Measurements from ENCODE around the gene E2F3. TPM values are rescaled to one million over a fixed set of nuclear protein-coding genes. Genes with fewer than 3 reads are reported as not detected.

E2F3 gene
- total RNA-seq, 1 experiment from 2014 or later: 30.2 TPM

- TF ChIP-seq CTCF (IDR thresholded peaks at IDR 0.05) (no peak), AR (CRISPR knock-in tag; IDR thresholded peaks at IDR 0.05) (no peak), ZNF317 (CRISPR knock-in tag; IDR thresholded peaks at IDR 0.05; ENCODE audit: borderline replicate concordance, low read depth) (no peak), ZBTB43 (CRISPR knock-in tag; IDR thresholded peaks at IDR 0.05) (no peak), SMAD3 (CRISPR knock-in tag; IDR thresholded peaks at IDR 0.05; ENCODE audit: borderline replicate concordance) (no peak)
- TF ChIP-seq, protein P1, sequence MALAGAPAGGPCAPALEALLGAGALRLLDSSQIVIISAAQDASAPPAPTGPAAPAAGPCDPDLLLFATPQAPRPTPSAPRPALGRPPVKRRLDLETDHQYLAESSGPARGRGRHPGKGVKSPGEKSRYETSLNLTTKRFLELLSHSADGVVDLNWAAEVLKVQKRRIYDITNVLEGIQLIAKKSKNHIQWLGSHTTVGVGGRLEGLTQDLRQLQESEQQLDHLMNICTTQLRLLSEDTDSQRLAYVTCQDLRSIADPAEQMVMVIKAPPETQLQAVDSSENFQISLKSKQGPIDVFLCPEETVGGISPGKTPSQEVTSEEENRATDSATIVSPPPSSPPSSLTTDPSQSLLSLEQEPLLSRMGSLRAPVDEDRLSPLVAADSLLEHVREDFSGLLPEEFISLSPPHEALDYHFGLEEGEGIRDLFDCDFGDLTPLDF (CRISPR knock-in tag; IDR thresholded peaks at IDR 0.05): no peak
- TF ChIP-seq, protein P2, sequence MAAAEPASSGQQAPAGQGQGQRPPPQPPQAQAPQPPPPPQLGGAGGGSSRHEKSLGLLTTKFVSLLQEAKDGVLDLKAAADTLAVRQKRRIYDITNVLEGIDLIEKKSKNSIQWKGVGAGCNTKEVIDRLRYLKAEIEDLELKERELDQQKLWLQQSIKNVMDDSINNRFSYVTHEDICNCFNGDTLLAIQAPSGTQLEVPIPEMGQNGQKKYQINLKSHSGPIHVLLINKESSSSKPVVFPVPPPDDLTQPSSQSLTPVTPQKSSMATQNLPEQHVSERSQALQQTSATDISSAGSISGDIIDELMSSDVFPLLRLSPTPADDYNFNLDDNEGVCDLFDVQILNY (CRISPR knock-in tag; IDR thresholded peaks at IDR 0.05): no peak
- TF ChIP-seq, protein P3, sequence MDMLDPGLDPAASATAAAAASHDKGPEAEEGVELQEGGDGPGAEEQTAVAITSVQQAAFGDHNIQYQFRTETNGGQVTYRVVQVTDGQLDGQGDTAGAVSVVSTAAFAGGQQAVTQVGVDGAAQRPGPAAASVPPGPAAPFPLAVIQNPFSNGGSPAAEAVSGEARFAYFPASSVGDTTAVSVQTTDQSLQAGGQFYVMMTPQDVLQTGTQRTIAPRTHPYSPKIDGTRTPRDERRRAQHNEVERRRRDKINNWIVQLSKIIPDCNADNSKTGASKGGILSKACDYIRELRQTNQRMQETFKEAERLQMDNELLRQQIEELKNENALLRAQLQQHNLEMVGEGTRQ (CRISPR knock-in tag; IDR thresholded peaks at IDR 0.05): no peak
Observed at GRCh38 chr6:20404641-20405032, 3.0 kb downstream of the E2F3 start (continued).

DNA sequence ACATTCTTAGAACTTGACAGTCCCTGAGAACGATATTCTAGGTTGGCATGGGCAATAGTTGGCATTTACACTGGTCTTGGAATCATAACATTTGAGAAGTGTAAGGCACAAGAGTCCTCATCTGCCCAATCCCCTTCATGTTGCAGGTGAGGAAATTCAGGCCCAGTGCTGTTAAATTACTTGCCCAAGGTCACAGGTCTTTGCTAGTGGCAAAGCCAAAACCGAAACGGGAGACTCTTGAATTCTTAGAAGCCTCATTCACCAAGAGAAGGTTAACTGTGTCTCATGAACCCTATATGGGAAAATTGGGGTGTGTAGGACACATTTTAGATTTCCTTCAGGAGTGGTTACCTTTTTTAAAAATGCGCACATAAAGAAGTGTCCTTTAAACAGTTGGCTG, 7.2 kb downstream of the E2F3 start:
- H3K27ac Mint-ChIP-seq: 0 out of 2 replicates have a peak overlapping the region, but pooled peaks have one; percentile 21
- H3K9me3 Mint-ChIP-seq: no peaks in the 10 kb centered on the region
- TF ChIP-seq CREM (CRISPR knock-in tag; IDR thresholded peaks at IDR 0.05) (no peak), ZNF138 (CRISPR knock-in tag; conservative IDR thresholded peaks at IDR 0.05) (no peak), ZBTB43 (CRISPR knock-in tag; IDR thresholded peaks at IDR 0.05) (no peak), ESRRA (CRISPR knock-in tag; IDR thresholded peaks at IDR 0.05; ENCODE audit: borderline replicate concordance) (no peak), SMAD3 (CRISPR knock-in tag; IDR thresholded peaks at IDR 0.05; ENCODE audit: borderline replicate concordance) (no peak)
- TF ChIP-seq, protein P4, sequence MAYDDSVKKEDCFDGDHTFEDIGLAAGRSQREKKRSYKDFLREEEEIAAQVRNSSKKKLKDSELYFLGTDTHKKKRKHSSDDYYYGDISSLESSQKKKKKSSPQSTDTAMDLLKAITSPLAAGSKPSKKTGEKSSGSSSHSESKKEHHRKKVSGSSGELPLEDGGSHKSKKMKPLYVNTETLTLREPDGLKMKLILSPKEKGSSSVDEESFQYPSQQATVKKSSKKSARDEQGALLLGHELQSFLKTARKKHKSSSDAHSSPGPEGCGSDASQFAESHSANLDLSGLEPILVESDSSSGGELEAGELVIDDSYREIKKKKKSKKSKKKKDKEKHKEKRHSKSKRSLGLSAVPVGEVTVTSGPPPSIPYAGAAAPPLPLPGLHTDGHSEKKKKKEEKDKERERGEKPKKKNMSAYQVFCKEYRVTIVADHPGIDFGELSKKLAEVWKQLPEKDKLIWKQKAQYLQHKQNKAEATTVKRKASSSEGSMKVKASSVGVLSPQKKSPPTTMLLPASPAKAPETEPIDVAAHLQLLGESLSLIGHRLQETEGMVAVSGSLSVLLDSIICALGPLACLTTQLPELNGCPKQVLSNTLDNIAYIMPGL (CRISPR knock-in tag; IDR thresholded peaks at IDR 0.05): no peak
- TF ChIP-seq, protein P5, sequence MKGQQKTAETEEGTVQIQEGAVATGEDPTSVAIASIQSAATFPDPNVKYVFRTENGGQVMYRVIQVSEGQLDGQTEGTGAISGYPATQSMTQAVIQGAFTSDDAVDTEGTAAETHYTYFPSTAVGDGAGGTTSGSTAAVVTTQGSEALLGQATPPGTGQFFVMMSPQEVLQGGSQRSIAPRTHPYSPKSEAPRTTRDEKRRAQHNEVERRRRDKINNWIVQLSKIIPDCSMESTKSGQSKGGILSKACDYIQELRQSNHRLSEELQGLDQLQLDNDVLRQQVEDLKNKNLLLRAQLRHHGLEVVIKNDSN (CRISPR knock-in tag; IDR thresholded peaks at IDR 0.05): no peak
- TF ChIP-seq, protein P1 (CRISPR knock-in tag; IDR thresholded peaks at IDR 0.05): no peak
- TF ChIP-seq, protein P2 (CRISPR knock-in tag; IDR thresholded peaks at IDR 0.05): no peak
- H3K4me3 Mint-ChIP-seq: no peak overlapping the region
- no peaks in the 10 kb centered on the region for H3K27me3 Mint-ChIP-seq (ENCODE audit: low read depth)
- ChIA-PET POLR2A (no interaction called here), CTCF (no interaction called here)
- ATAC-seq (no peak), DNase-seq (ENCODE audit: low spot score) (no peak)
- H3K36me3 Mint-ChIP-seq: peaks cover 29% of the 10 kb centered on the region
- H3K4me1 Mint-ChIP-seq: peaks cover 73% of the 10 kb centered on the region

Data from WTC11 (cell line).